SKM-1 (cell line): Measurements from ENCODE around the gene SLC47A1.

Experiments used
- DNase-seq: peaks from one replicate; lab custom pipeline; 2025; ENCODE audit not compliant: unreplicated experiment; lab: John Stamatoyannopoulos, UW

SLC47A1 gene

GRCh38 chr17:19590912-19591551 lies 57.4 kb downstream of the SLC47A1 start:
- no peak for DNase-seq

GRCh38 chr17:19592316-19592715 lies 58.7 kb downstream of the SLC47A1 start:
- no peak for DNase-seq

- no peak for DNase-seq
Observed at GRCh38 chr17:19596869-19597268, 63.2 kb downstream of the SLC47A1 start.

- DNase-seq: no peak
Observed at GRCh38 chr17:19610311-19610710, 76.7 kb downstream of the SLC47A1 start.

GRCh38 chr17:19610879-19611278 lies 77.2 kb downstream of the SLC47A1 start:
- no peak for DNase-seq

- no peak for DNase-seq
Observed at GRCh38 chr17:19613979-19614378, 80.3 kb downstream of the SLC47A1 start.

- no peak for DNase-seq
Observed at GRCh38 chr17:19614900-19615299, 81.2 kb downstream of the SLC47A1 start.

- DNase-seq: no peak
Observed at GRCh38 chr17:19618015-19618414, 84.4 kb downstream of the SLC47A1 start.

- DNase-seq: no peak
Observed at GRCh38 chr17:19619705-19620325, 86.2 kb downstream of the SLC47A1 start.

- DNase-seq: no peak
Observed at GRCh38 chr17:19621697-19622096, 88.0 kb downstream of the SLC47A1 start.

- DNase-seq: no peak
Observed at GRCh38 chr17:19626079-19626478, 92.4 kb downstream of the SLC47A1 start.
